NCI-H2227 (cell line): ENCODE measurements around the gene IL15.
"Not testable (repeated sequence)": the region's sequence is repeated elsewhere in the genome, so short reads cannot be mapped to it uniquely, and the experiment has no call there.

ENCODE experiments used
- DNase-seq: peaks from one replicate; lab custom pipeline; 2025; ENCODE audit not compliant: unreplicated experiment; lab: John Stamatoyannopoulos, UW

IL15 gene

GRCh38 chr4:141692081-141692480, 55.7 kb downstream of the IL15 start:
- no peak for DNase-seq

GRCh38 chr4:141697116-141697515, 60.7 kb downstream of the IL15 start:
- DNase-seq, result no peak

- DNase-seq, result no peak
Observed at GRCh38 chr4:141702472-141703182, 66.2 kb downstream of the IL15 start.

GRCh38 chr4:141703497-141703896, 67.1 kb downstream of the IL15 start:
- DNase-seq, result no peak

- DNase-seq, result no peak
Observed at GRCh38 chr4:141705048-141705746, 68.8 kb downstream of the IL15 start.

- DNase-seq, result no peak
Observed at GRCh38 chr4:141705747-141706377, 69.5 kb downstream of the IL15 start.

- DNase-seq, result no peak
Observed at GRCh38 chr4:141706445-141706844, 70.1 kb downstream of the IL15 start.

GRCh38 chr4:141711211-141711610, 74.8 kb downstream of the IL15 start:
- no peak for DNase-seq

GRCh38 chr4:141713185-141713584, 76.8 kb downstream of the IL15 start:
- DNase-seq, result no peak

GRCh38 chr4:141713771-141714445, 77.5 kb downstream of the IL15 start:
- DNase-seq, result no peak

- DNase-seq, result no peak
Observed at GRCh38 chr4:141719585-141719984, 83.2 kb downstream of the IL15 start.

GRCh38 chr4:141721174-141721573, 84.8 kb downstream of the IL15 start:
- DNase-seq, result no peak

- DNase-seq, result no peak
Observed at GRCh38 chr4:141724646-141725045, 88.3 kb downstream of the IL15 start.

- no peak for DNase-seq
Observed at GRCh38 chr4:141727420-141727819, 91.0 kb downstream of the IL15 start.

GRCh38 chr4:141730805-141731204, 94.4 kb downstream of the IL15 start:
- no peak for DNase-seq

GRCh38 chr4:141731481-141731880, 95.1 kb downstream of the IL15 start:
- DNase-seq, result no peak

- DNase-seq, result no peak
Observed at GRCh38 chr4:141739636-141740035, 103.3 kb downstream of the IL15 start.

GRCh38 chr4:141746026-141746425, 109.6 kb downstream of the IL15 start:
- DNase-seq, result no peak

GRCh38 chr4:141751806-141752205, 115.4 kb downstream of the IL15 start:
- DNase-seq, result not testable (repeated sequence)

- DNase-seq, result no peak
Observed at GRCh38 chr4:141757287-141757686, 120.9 kb downstream of the IL15 start.

- DNase-seq, result no peak
Observed at GRCh38 chr4:141759796-141760425, 123.5 kb downstream of the IL15 start.
